Activated naive CD8-positive, alpha-beta T cell treated with anti-CD3 and anti-CD28 coated beads, Interleukin-2, amount 50 U/mL, for 24 hours (primary cell): Measurements from ENCODE around the gene TMEM87A.
"Not testable (repeated sequence)": the region's sequence is repeated elsewhere in the genome, so short reads cannot be mapped to it uniquely, and the experiment has no call there.

Source experiments
- ATAC-seq: fragments of 150-1000 bp; cut with Tn5 transposase; one replicate; pipeline ENCODE4 v1.10.0; 2021
- DNase-seq: peaks from one replicate; pipeline ENCODE4 v3.0.0; 2021
- H3K27ac Mint-ChIP-seq: one replicate; pipeline ENCODE4 v1.8.0; 2021; ENCODE audit warnings: mild to moderate bottlenecking, mixed read lengths
- H3K27me3 Mint-ChIP-seq: one replicate; pipeline ENCODE4 v1.8.0; 2021; ENCODE audit warnings: mixed read lengths
- H3K36me3 Mint-ChIP-seq: one replicate; pipeline ENCODE4 v1.8.0; 2021; ENCODE audit warnings: low read depth, mixed read lengths
- H3K4me1 Mint-ChIP-seq: one replicate; pipeline ENCODE4 v1.8.0; 2021; ENCODE audit warnings: mixed read lengths
- H3K4me3 Mint-ChIP-seq: one replicate; pipeline ENCODE4 v1.8.0; 2021; ENCODE audit warnings: mild to moderate bottlenecking, moderate library complexity, mixed read lengths
- H3K9me3 Mint-ChIP-seq: one replicate; pipeline ENCODE4 v1.8.0; 2021; ENCODE audit warnings: mixed read lengths

Gene TMEM87A

GRCh38 chr15:42231088-42231487, 42.1 kb downstream of the TMEM87A start:
- H3K27ac Mint-ChIP-seq: no peak overlapping the region
- no peaks in the 10 kb centered on the region for H3K9me3 Mint-ChIP-seq
- H3K36me3 Mint-ChIP-seq: peaks cover 20% of the 10 kb centered on the region
- no peak for DNase-seq
- H3K4me1 Mint-ChIP-seq: no peaks in the 10 kb centered on the region
- ATAC-seq: no peak
- no peaks in the 10 kb centered on the region for H3K27me3 Mint-ChIP-seq
- H3K4me3 Mint-ChIP-seq: no peak overlapping the region

DNA sequence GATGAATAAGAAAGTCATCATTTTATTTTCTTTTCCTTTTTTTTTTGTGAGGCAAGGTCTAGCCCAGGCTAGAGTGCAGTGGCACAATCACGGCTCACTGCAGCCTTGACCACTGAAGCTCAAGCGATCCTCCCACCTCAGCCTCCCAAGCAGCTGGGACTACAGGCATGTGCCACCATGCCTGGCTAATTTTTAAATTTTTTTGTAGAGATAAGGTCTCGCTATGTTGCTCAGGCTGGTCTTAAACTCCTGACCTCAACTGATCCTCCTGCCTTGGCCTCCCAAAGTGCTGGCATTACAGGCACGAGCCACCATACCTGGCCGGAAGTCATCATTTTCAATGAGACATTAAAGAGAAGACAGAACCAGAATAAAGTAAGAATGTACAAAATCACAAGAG, 44.3 kb downstream of the TMEM87A start:
- not testable (repeated sequence) for ATAC-seq, H3K4me3 Mint-ChIP-seq, H3K9me3 Mint-ChIP-seq, H3K27me3 Mint-ChIP-seq, DNase-seq, H3K4me1 Mint-ChIP-seq
- H3K27ac Mint-ChIP-seq: peak overlapping the region; percentile 83
- peaks cover 22% of the 10 kb centered on the region for H3K36me3 Mint-ChIP-seq

- Mint-ChIP-seq H3K4me3 (no peak overlapping the region), H3K9me3 (no peaks in the 10 kb centered on the region), H3K4me1 (no peaks in the 10 kb centered on the region), H3K27ac (no peak overlapping the region), H3K36me3 (peaks cover 24% of the 10 kb centered on the region), H3K27me3 (no peaks in the 10 kb centered on the region)
- ATAC-seq (no peak), DNase-seq (no peak)
These were observed 45.2 kb downstream of the TMEM87A start for GRCh38 chr15:42228036-42228435.

DNA sequence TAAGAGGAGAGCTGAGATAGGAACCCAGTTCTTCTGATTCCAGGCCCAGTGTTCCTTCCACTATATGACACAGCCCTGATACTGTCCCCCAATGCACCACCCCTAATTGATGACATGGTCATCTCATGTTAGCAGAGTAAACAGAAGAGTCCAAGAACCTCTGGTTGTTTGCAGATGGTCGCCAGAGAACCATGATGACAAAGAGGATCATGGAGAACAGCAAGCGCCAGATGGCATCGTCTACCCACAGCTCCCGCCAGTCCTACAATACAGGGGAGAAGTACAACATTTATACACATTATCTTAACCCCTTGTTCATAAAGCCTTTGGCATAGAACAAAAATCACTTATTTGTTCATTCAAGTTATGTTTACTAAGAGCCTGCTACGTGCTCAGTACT, 46.6 kb downstream of the TMEM87A start:
- Mint-ChIP-seq H3K4me3 (no peak overlapping the region), H3K27ac (no peak overlapping the region), H3K36me3 (peaks cover 18% of the 10 kb centered on the region), H3K9me3 (no peaks in the 10 kb centered on the region), H3K27me3 (no peaks in the 10 kb centered on the region), H3K4me1 (no peaks in the 10 kb centered on the region)
- DNase-seq (no peak), ATAC-seq (no peak)

- H3K36me3 Mint-ChIP-seq: peaks cover 40% of the 10 kb centered on the region
- H3K4me3 Mint-ChIP-seq: no peak overlapping the region
- ATAC-seq: no peak
- peaks cover 9% of the 10 kb centered on the region for H3K4me1 Mint-ChIP-seq
- H3K27me3 Mint-ChIP-seq: no peaks in the 10 kb centered on the region
- no peaks in the 10 kb centered on the region for H3K9me3 Mint-ChIP-seq
- no peak for DNase-seq
- H3K27ac Mint-ChIP-seq: no peak overlapping the region
These were observed 53.0 kb downstream of the TMEM87A start for GRCh38 chr15:42220216-42220615.

DNA sequence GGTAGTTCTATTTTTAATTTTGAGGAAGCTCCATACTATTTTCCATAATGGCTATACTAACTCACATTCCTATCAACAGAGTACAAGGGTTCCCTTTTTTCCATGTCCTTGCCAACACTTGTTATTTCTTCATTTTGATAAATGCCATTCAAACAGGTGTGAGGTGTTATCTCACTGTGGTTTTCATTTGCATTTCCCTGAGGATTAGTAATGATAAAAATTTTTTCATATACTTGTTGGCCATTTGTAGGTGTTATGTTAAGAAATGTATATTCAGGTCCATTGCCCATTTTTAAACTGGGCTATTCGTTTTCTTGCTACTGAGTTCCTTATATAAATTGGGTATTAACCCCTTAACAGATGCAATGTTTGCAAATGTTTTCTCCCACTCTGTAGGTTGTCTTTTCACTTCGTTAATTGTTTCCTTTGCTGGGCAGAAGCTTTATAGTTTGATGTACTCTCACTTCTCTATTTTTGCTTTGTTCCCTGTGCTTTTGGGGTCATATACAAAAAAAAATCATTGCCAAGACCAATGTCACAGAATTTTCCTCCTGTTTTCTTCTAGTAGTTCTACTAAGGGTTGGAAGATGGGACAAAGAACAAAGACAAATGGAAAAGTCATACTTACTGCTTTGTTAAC, 54.2 kb downstream of the TMEM87A start:
- Mint-ChIP-seq H3K27ac (no peak overlapping the region), H3K36me3 (peaks cover 32% of the 10 kb centered on the region), H3K9me3 (no peaks in the 10 kb centered on the region), H3K4me1 (peaks cover 15% of the 10 kb centered on the region), H3K4me3 (no peak overlapping the region), H3K27me3 (no peaks in the 10 kb centered on the region)
- no peak for ATAC-seq
- DNase-seq: no peak

DNA sequence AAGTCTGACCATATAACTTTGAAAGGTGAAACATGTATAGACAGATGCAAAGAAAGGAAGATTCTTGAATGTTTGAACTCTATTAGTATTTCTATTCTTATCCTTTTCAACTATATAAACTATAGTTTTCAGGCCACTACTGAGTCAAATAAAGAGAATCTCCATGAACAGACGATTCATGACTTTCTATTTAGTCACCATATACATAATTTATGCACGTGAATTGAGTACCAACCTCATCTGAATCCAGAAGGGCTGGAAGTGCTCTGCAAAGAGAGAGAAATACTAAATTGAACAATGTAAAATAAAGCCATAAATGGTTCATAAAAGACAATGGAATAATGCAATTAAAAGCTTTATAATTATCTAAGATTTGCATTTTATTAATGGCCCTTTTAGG, 55.7 kb downstream of the TMEM87A start:
- Mint-ChIP-seq H3K4me1 (peaks cover 15% of the 10 kb centered on the region), H3K4me3 (no peak overlapping the region), H3K9me3 (no peaks in the 10 kb centered on the region), H3K36me3 (peaks cover 30% of the 10 kb centered on the region), H3K27me3 (no peaks in the 10 kb centered on the region), H3K27ac (no peak overlapping the region)
- ATAC-seq (no peak), DNase-seq (no peak)

- no peak overlapping the region for H3K4me3 Mint-ChIP-seq
- H3K4me1 Mint-ChIP-seq: peaks cover 15% of the 10 kb centered on the region
- no peaks in the 10 kb centered on the region for H3K27me3 Mint-ChIP-seq
- DNase-seq (no peak), ATAC-seq (peak; percentile 28)
- peak overlapping the region; percentile 57 for H3K27ac Mint-ChIP-seq
- no peaks in the 10 kb centered on the region for H3K9me3 Mint-ChIP-seq
- H3K36me3 Mint-ChIP-seq: peaks cover 38% of the 10 kb centered on the region
These were observed 57.1 kb downstream of the TMEM87A start for GRCh38 chr15:42215913-42216829.

GRCh38 chr15:42214600-42214999, 58.6 kb downstream of the TMEM87A start:
- peak overlapping the region; percentile 1 for H3K27ac Mint-ChIP-seq
- ATAC-seq (no peak), DNase-seq (no peak)
- peaks cover 15% of the 10 kb centered on the region for H3K4me1 Mint-ChIP-seq
- H3K4me3 Mint-ChIP-seq: no peak overlapping the region
- no peaks in the 10 kb centered on the region for H3K9me3 Mint-ChIP-seq
- H3K27me3 Mint-ChIP-seq: no peaks in the 10 kb centered on the region
- H3K36me3 Mint-ChIP-seq: peaks cover 39% of the 10 kb centered on the region

DNA sequence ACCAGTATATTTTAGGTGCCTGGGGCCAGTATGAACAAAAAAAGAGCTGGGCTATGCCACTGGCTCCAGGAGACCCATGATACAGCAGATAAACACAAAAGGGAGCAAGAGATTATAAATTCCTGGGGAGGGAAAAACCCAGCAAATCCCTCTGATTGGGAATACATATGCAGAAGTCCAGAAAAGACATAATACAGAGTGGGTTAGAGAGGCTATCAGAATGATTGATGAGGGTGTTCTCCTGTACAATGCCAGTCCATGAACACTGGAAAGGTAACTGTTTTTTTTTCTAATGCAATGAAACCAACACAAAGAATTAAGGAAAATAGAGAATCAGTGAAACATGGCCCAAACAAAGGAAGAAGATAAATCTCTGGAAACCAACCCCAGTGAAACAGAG, 59.7 kb downstream of the TMEM87A start:
- ATAC-seq (no peak), DNase-seq (no peak)
- Mint-ChIP-seq H3K36me3 (peaks cover 31% of the 10 kb centered on the region), H3K4me1 (peaks cover 16% of the 10 kb centered on the region), H3K4me3 (no peak overlapping the region), H3K27ac (no peak overlapping the region), H3K27me3 (no peaks in the 10 kb centered on the region), H3K9me3 (no peaks in the 10 kb centered on the region)

DNA sequence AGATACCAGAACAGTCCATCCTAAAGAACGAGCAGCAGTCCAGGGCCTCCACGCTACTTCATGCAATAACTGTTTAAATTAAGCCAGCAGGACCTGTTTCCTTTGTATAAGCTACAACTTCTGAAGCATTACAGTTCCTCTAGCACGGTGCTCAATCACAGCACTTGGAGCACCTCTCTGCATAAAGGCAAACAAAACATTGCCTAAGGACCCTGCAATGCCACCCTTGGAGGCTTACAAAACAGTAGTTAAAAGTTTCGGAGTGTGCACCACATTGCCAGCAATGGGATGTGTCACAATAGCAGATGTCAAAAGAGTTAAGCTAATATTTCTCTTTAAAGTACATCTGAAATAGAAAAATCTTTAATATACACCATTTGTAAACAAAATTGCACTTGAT, 62.5 kb downstream of the TMEM87A start:
- H3K9me3 Mint-ChIP-seq: peaks cover 3% of the 10 kb centered on the region
- ATAC-seq (no peak), DNase-seq (no peak)
- H3K36me3 Mint-ChIP-seq: peaks cover 19% of the 10 kb centered on the region
- H3K27me3 Mint-ChIP-seq: no peaks in the 10 kb centered on the region
- H3K4me3 Mint-ChIP-seq: no peak overlapping the region
- H3K27ac Mint-ChIP-seq: no peak overlapping the region
- peaks cover 28% of the 10 kb centered on the region for H3K4me1 Mint-ChIP-seq

GRCh38 chr15:42207674-42208579, 65.3 kb downstream of the TMEM87A start, which contains the start of gene VPS39:
Gene VPS39 (minus strand): TSS chr15:42208304. CDS start chr15:42208153, 151 bp downstream.
- H3K27me3 Mint-ChIP-seq: no peaks in the 10 kb centered on the region
- DNase-seq (peak; percentile 86), ATAC-seq (peak; percentile 98)
- peak within 1 kb of the TSS; percentile 98 for H3K4me3 Mint-ChIP-seq
- peak within 1 kb of the TSS; percentile 90 for H3K27ac Mint-ChIP-seq
- H3K36me3 Mint-ChIP-seq: peaks cover 15% of the 10 kb centered on the region
- peaks cover 3% of the 10 kb centered on the region for H3K9me3 Mint-ChIP-seq
- H3K4me1 Mint-ChIP-seq: peaks cover 28% of the 10 kb centered on the region

DNA sequence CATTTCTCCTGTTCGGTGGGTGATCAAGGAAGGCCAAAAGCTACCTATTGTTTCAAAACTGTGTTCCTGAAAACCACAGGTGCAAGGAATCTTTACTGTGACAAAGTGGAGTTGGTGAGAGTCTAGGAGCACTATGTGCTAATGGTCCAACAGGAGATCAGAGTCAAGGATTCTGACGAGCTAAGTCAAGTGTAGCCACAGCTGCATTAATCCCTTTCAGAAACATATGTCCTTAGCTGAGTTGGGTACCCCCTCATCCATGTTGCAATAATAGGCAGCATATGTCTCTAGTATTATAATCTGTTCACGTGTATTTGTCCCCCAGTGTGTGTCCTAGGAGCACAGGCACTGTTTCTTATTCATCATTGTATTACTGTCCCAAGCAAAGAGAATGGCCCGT, 66.8 kb downstream of the TMEM87A start:
- H3K4me3 Mint-ChIP-seq: peak overlapping the region; percentile 98
- no peak overlapping the region for H3K27ac Mint-ChIP-seq

GRCh38 chr15:42203891-42204290, 69.3 kb downstream of the TMEM87A start:
- DNase-seq (no peak), ATAC-seq (no peak)
- H3K27ac Mint-ChIP-seq: no peak overlapping the region
- peaks cover 31% of the 10 kb centered on the region for H3K4me1 Mint-ChIP-seq
- H3K27me3 Mint-ChIP-seq: no peaks in the 10 kb centered on the region
- peaks cover 10% of the 10 kb centered on the region for H3K36me3 Mint-ChIP-seq
- H3K4me3 Mint-ChIP-seq: no peak overlapping the region
- peaks cover 3% of the 10 kb centered on the region for H3K9me3 Mint-ChIP-seq

More for the DNA sequence above, 66.8 kb downstream of the TMEM87A start:
- Mint-ChIP-seq H3K36me3 (peaks cover 14% of the 10 kb centered on the region), H3K27me3 (no peaks in the 10 kb centered on the region), H3K4me1 (peaks cover 31% of the 10 kb centered on the region), H3K9me3 (peaks cover 3% of the 10 kb centered on the region)
- DNase-seq: no peak
- ATAC-seq: no peak
